A673 (cell line): ENCODE measurements around the gene CTNNA2. TPM values are rescaled to one million over a fixed set of nuclear protein-coding genes. Genes with fewer than 3 reads are reported as not detected.

Experiments
- BruUV-seq: library from RNA; stranded (reverse); fragments of 400-500 nt; replicated peaks from 2 replicates; lab custom pipeline; 2021; lab: Mats Ljungman, UMichigan
- CTCF ChIA-PET: fragments of 300-600 bp; sonication (Branson Sonifier 250); formaldehyde crosslinking; loops from one replicate; lab custom pipeline; 2022; ENCODE audit warnings: antibody characterized with exemption; lab: Charles Lee
- POLR2A ChIA-PET: fragments of 300-600 bp; sonication (Branson Sonifier 250); formaldehyde crosslinking; loops from one replicate; lab custom pipeline; 2022; ENCODE audit warnings: antibody characterized with exemption; ENCODE audit not compliant: low non-redundant PET; lab: Charles Lee
- DNase-seq: peaks from one replicate; pipeline ENCODE4 v3.0.0-alpha.2; 2015; ENCODE audit warnings: low spot score
- H3K27ac ChIP-seq: fragments of 200-600 bp; sonication (generic); 2 replicates; pipeline ENCODE4 v1.5.1; 2016; ENCODE audit warnings: mixed run types, low read depth, mild to moderate bottlenecking, mixed read lengths, antibody characterized with exemption, low read length; ENCODE audit not compliant: poor library complexity, severe bottlenecking
- H3K27me3 ChIP-seq: fragments of 200-600 bp; sonication (generic); replicated peaks from 2 replicates; pipeline ENCODE4 v1.6.1; 2017; ENCODE audit warnings: mixed run types, low read depth, mild to moderate bottlenecking, mixed read lengths, antibody characterized with exemption, low read length; ENCODE audit not compliant: insufficient read depth, poor library complexity
- H3K36me3 ChIP-seq: fragments of 200-600 bp; sonication (generic); 2 replicates; pipeline ENCODE4 v1.6.1; 2016; ENCODE audit warnings: mixed run types, mild to moderate bottlenecking, mixed read lengths, antibody characterized with exemption, low read length; ENCODE audit not compliant: insufficient read depth, poor library complexity, severe bottlenecking
- H3K4me1 ChIP-seq: fragments of 200-600 bp; sonication (generic); 2 replicates; pipeline ENCODE4 v1.6.1; 2017; ENCODE audit warnings: mixed run types, mild to moderate bottlenecking, mixed read lengths, antibody characterized with exemption, low read length; ENCODE audit not compliant: insufficient read depth, poor library complexity, severe bottlenecking
- H3K4me3 ChIP-seq: fragments of 200-600 bp; sonication (generic); 2 replicates; pipeline ENCODE4 v1.5.1; 2016; ENCODE audit warnings: low read depth, mixed run types, mild to moderate bottlenecking, mixed read lengths, low read length; ENCODE audit not compliant: poor library complexity, severe bottlenecking
- H3K9me3 ChIP-seq: fragments of 200-600 bp; sonication (generic); 2 replicates; pipeline ENCODE4 v1.6.1; 2016; ENCODE audit warnings: mixed run types, low read depth, mild to moderate bottlenecking, mixed read lengths, antibody characterized with exemption, low read length; ENCODE audit not compliant: poor library complexity, severe bottlenecking
- CTCF ChIP-seq: fragments of 300-800, 200-600 bp; sonication (generic); conservative IDR thresholded peaks from 2 replicates; pipeline ENCODE4 v1.5.1; 2017; ENCODE audit warnings: low read depth, mild to moderate bottlenecking, antibody characterized with exemption, low read length, moderate library complexity, mixed read lengths
- EZH2 ChIP-seq: fragments of 200-600 bp; sonication (generic); IDR thresholded peaks from 2 replicates; pipeline ENCODE4 v1.6.1; 2017; ENCODE audit warnings: borderline replicate concordance, low read depth, mild to moderate bottlenecking, mixed read lengths, antibody characterized with exemption, low read length; ENCODE audit not compliant: poor library complexity, severe bottlenecking
- intact Hi-C: fragments of 100-400 bp; cut with micrococcal nuclease; formaldehyde crosslinking; loops from one replicate; pipeline ENCODE4 v1.10.0; 2022; ENCODE audit not compliant: unreplicated experiment
- total RNA-seq: library from RNA; stranded (reverse); gene quantifications from 2 replicates; pipeline ENCODE4 v1.2.3, GENCODE V29; 2021

Gene CTNNA2
- total RNA-seq, 1 experiment from 2014 or later = not detected

- TF ChIP-seq CTCF = no peak
- TF ChIP-seq EZH2 = no peak
- ChIA-PET POLR2A (no interaction called here), CTCF (no interaction called here)
- intact Hi-C loops = no loop called here
- Histone ChIP-seq H3K4me3 (no peak overlapping the region), H3K36me3 (no peaks in the 10 kb centered on the region), H3K27ac (no peak overlapping the region), H3K9me3 (no peaks in the 10 kb centered on the region), H3K27me3 (peaks cover 6% of the 10 kb centered on the region), H3K4me1 (no peaks in the 10 kb centered on the region)
- BruUV-seq = no TSS peak
- DNase-seq = no peak
These were observed 779.6 kb downstream of the CTNNA2 start for GRCh38 chr2:80292474-80292873.

- no peak for TF ChIP-seq CTCF
- no peak for TF ChIP-seq EZH2
- intact Hi-C loops = no loop called here
- no peaks in the 10 kb centered on the region for H3K9me3 ChIP-seq
- CTCF ChIA-PET = no interaction called here
- H3K27ac ChIP-seq = no peak overlapping the region
- no peaks in the 10 kb centered on the region for H3K4me1 ChIP-seq
- no peak for DNase-seq
- POLR2A ChIA-PET = no interaction called here
- no TSS peak for BruUV-seq
- no peaks in the 10 kb centered on the region for H3K36me3 ChIP-seq
- no peak overlapping the region for H3K4me3 ChIP-seq
- peaks cover 6% of the 10 kb centered on the region for H3K27me3 ChIP-seq
These were observed 780.2 kb downstream of the CTNNA2 start for GRCh38 chr2:80293039-80293438.

GRCh38 chr2:80298954-80299353 lies 786.1 kb downstream of the CTNNA2 start:
- H3K36me3 ChIP-seq = no peaks in the 10 kb centered on the region
- no TSS peak for BruUV-seq
- ChIA-PET POLR2A (no interaction called here), CTCF (no interaction called here)
- intact Hi-C loops = no loop called here
- H3K9me3 ChIP-seq = no peaks in the 10 kb centered on the region
- peaks cover 44% of the 10 kb centered on the region for H3K27me3 ChIP-seq
- H3K4me3 ChIP-seq = no peak overlapping the region
- TF ChIP-seq EZH2 (no peak), CTCF (no peak)
- no peak for DNase-seq
- H3K4me1 ChIP-seq = no peaks in the 10 kb centered on the region
- H3K27ac ChIP-seq = no peak overlapping the region
